Upper lobe of left lung (tissue), 4 donors: ENCODE data around the gene ACACA.

Source experiments
- CTCF ChIP-seq, 6 experiments: fragments of 450-650 bp in 4 of 6; fragments of 200-600 bp in 2 of 6; sonication (generic) in 2 of 6; IDR thresholded peaks; one replicate each; pipeline ENCODE4 v1.5.1; 2016 to 2019; ENCODE audit warnings: antibody characterized with exemption in 6 of 6
- POLR2A ChIP-seq, 4 donors: fragments of 450-650 bp; IDR thresholded peaks; one replicate each; pipeline ENCODE4 v1.5.1; 2016 to 2017; ENCODE audit warnings: antibody characterized with exemption in 4 of 4, mild to moderate bottlenecking in 2 of 4

- TF ChIP-seq CTCF (IDR thresholded peaks at IDR 0.05) = no peak
- no peak for TF ChIP-seq POLR2A (IDR thresholded peaks at IDR 0.05)
Measured at GRCh38 chr17:37312137-37312923, 94.3 kb downstream of the ACACA start.
